Measurements from ENCODE around the gene G6PC1.

- TF ChIP-seq CTCF (IDR thresholded peaks at IDR 0.05; ENCODE audit: borderline replicate concordance, extremely low read depth, low read length, poor library complexity, severe bottlenecking) = no peak
- TF ChIP-seq EZH2 (IDR thresholded peaks at IDR 0.05; ENCODE audit: borderline replicate concordance, low read depth, low read length, severe bottlenecking) = no peak
Measured at GRCh38 chr17:42886283-42887176, 14.1 kb upstream of the G6PC1 start.

Data from DND-41 (cell line).